ENCODE results near the gene PTPN18. TPM values are rescaled to one million over a fixed set of nuclear protein-coding genes. Genes with fewer than 3 reads are reported as not detected.

Gene PTPN18
- total RNA-seq, 1 donor from 2014 or later, result 26.0 TPM

DNA sequence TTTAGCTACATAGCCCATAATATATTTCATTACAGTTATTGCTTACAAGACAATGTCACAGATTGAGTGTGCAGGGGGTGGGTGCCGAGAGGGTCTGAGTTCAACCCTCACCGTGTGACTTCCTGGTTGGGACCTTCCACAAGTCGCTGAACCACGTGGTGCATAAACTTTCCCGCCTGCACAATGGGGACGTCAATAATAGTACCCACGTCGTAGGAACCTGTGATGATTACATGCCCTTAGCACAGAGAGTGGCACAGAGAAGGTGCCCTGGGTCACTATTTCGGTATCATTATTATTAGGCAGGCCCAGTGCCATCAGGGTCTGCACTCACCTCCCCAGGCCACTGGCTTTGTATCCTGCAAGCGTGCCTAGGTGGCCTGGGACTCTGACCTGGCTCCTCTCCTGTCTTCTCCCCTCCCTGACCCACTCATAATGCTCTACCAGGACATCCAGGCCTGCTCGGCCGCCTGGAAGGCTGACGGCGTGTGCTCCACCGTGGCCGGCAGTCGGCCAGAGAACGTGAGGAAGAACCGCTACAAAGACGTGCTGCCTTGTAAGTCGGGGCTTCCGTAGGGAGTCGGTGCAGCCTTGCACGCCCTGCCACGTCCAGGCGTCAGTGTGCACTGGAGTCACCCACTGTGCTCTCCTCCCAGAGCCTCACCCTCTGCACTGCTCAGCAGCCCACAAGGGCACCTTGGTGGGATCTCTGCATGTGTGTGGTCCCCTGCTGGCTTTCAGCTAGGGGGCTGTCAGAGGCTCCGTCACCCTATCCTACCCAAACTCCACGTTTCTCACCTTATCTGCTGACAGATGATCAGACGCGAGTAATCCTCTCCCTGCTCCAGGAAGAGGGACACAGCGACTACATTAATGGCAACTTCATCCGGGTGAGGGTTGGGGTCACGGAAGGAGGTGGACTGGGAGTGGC lies 2.8 kb downstream of the PTPN18 start:
- no peak for TF ChIP-seq POLR2AphosphoS5 (IDR thresholded peaks at IDR 0.05; ENCODE audit: insufficient read depth in 1 of 2, low read depth in 1 of 2)
- TF ChIP-seq, protein P1, sequence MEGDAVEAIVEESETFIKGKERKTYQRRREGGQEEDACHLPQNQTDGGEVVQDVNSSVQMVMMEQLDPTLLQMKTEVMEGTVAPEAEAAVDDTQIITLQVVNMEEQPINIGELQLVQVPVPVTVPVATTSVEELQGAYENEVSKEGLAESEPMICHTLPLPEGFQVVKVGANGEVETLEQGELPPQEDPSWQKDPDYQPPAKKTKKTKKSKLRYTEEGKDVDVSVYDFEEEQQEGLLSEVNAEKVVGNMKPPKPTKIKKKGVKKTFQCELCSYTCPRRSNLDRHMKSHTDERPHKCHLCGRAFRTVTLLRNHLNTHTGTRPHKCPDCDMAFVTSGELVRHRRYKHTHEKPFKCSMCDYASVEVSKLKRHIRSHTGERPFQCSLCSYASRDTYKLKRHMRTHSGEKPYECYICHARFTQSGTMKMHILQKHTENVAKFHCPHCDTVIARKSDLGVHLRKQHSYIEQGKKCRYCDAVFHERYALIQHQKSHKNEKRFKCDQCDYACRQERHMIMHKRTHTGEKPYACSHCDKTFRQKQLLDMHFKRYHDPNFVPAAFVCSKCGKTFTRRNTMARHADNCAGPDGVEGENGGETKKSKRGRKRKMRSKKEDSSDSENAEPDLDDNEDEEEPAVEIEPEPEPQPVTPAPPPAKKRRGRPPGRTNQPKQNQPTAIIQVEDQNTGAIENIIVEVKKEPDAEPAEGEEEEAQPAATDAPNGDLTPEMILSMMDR (IDR thresholded peaks at IDR 0.05), result no peak
- TF ChIP-seq POLR2A (IDR thresholded peaks at IDR 0.05), result no peak
- no peaks in the 10 kb centered on the region for H3K27me3 ChIP-seq
- H3K27ac ChIP-seq, result no peak overlapping the region
- H3K4me3 ChIP-seq, result no peak overlapping the region
- intact Hi-C loops (cut with DNase I), result no loop called here
- peak in 1 of 2 donors; percentile 72 for DNase-seq (ENCODE audit: extremely low spot score in 2 of 2)
- no peaks in the 10 kb centered on the region for H3K36me3 ChIP-seq
- H3K4me1 ChIP-seq, result peaks cover 26% of the 10 kb centered on the region
- no peaks in the 10 kb centered on the region for H3K9me3 ChIP-seq

DNA sequence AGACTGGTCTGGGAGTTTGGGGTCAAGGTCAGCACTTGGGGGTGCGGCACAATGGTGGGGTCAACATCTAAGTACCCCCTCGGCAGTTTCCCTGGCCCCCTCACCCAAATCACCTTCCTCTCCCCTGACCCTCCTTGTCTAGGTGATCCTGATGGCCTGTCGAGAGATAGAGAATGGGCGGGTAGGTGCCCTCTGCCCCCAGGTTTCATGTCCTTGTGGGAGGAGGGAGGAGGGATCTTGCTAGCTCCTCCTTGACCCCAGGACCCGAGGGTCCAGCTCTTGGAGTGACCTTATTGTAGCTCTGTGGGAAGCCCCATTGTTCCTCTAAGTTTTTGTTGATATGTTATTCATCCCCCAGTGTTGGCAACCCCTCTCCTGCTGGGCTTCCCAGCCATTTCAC lies 3.6 kb downstream of the PTPN18 start:
- no peak overlapping the region for H3K27ac ChIP-seq
- no peaks in the 10 kb centered on the region for H3K27me3 ChIP-seq
- peak; percentile 64 to 71 for DNase-seq (ENCODE audit: extremely low spot score in 2 of 2)
- intact Hi-C loops (cut with DNase I), result no loop called here
- no peak for TF ChIP-seq POLR2AphosphoS5 (IDR thresholded peaks at IDR 0.05; ENCODE audit: insufficient read depth in 1 of 2, low read depth in 1 of 2)
- TF ChIP-seq POLR2A (IDR thresholded peaks at IDR 0.05), result no peak
- TF ChIP-seq, protein P1 (IDR thresholded peaks at IDR 0.05), result no peak
- no peaks in the 10 kb centered on the region for H3K9me3 ChIP-seq
- peaks cover 18% of the 10 kb centered on the region for H3K4me1 ChIP-seq
- H3K36me3 ChIP-seq, result no peaks in the 10 kb centered on the region
- H3K4me3 ChIP-seq, result no peak overlapping the region

DNA sequence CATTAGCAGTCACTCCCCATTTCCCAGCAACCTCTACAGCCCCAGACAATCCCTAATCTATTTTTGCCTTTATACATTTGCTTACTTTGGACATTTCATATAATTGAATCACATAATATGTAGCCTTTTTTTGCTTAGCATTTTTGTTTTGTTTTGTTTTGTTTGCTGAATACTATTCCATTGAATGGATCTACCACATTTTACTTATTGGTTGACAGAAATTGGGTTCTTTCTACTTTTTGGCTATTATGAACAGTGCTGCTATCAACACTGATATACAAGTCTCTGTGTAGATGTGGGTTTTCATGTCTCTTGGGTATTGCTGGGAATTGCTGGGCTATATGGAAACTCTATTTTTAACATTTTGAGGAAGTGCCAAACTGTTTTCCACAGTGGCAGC lies 7.6 kb downstream of the PTPN18 start:
- intact Hi-C loops (cut with DNase I), result no loop called here
- Histone ChIP-seq H3K27ac (no peak overlapping the region), H3K4me1 (no peaks in the 10 kb centered on the region), H3K4me3 (no peak overlapping the region), H3K36me3 (no peaks in the 10 kb centered on the region), H3K9me3 (no peaks in the 10 kb centered on the region), H3K27me3 (no peaks in the 10 kb centered on the region)
- TF ChIP-seq, protein P1 (IDR thresholded peaks at IDR 0.05), result no peak
- no peak for DNase-seq (ENCODE audit: extremely low spot score in 2 of 2)

DNA sequence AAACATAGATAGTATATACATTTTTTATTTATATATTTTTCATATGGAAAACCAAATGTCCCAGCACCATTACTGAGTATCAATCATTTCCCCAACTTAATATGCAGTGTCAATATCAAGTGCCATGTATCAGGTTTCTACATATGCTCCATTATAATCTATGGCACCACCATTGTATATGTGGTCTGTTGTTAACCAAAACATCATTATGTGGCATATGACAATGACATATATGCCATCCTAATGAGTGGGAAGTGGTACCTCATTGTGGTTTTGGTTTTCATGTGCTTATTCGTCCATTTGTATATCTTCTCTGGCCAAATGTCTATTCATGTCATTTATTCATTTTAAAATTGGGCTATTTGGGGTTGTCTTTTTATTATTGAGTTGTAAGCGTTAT lies 9.2 kb downstream of the PTPN18 start:
- intact Hi-C loops (cut with DNase I), result no loop called here
- DNase-seq (ENCODE audit: extremely low spot score in 2 of 2), result no peak
- no peak overlapping the region for H3K4me3 ChIP-seq
- no peaks in the 10 kb centered on the region for H3K27me3 ChIP-seq
- H3K36me3 ChIP-seq, result no peaks in the 10 kb centered on the region
- no peaks in the 10 kb centered on the region for H3K9me3 ChIP-seq
- no peaks in the 10 kb centered on the region for H3K4me1 ChIP-seq
- no peak for TF ChIP-seq POLR2AphosphoS5 (IDR thresholded peaks at IDR 0.05; ENCODE audit: insufficient read depth in 1 of 2, low read depth in 1 of 2)
- no peak for TF ChIP-seq POLR2A (IDR thresholded peaks at IDR 0.05)
- TF ChIP-seq, protein P1 (IDR thresholded peaks at IDR 0.05), result no peak
- H3K27ac ChIP-seq, result no peak overlapping the region

DNA sequence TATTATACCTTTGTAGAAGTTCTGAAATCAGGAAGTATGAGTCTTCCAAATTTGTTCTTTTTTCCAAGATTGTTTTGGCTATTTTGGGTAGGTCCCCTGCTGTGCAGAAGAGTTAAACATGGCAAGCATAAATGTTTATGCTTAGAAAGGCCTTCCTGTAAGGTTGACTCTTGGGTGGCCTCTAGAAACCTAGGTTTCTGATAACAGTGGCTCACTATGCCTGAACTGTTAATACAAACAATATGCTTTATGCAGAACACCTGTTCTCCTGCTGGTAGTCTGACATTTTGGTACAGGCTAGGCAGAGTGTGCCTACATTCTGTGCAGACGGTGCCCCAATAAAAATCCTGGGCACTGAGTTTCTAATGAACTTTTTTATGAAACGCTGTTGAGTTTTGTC lies 10.1 kb downstream of the PTPN18 start:
- no peak for DNase-seq (ENCODE audit: extremely low spot score in 2 of 2)
- Histone ChIP-seq H3K27me3 (no peaks in the 10 kb centered on the region), H3K9me3 (no peaks in the 10 kb centered on the region), H3K27ac (no peak overlapping the region), H3K4me3 (no peak overlapping the region), H3K4me1 (peaks cover 5% of the 10 kb centered on the region), H3K36me3 (no peaks in the 10 kb centered on the region)
- intact Hi-C loops (cut with DNase I), result no loop called here
- TF ChIP-seq, protein P1 (IDR thresholded peaks at IDR 0.05), result no peak
- TF ChIP-seq POLR2A (IDR thresholded peaks at IDR 0.05), result no peak
- no peak for TF ChIP-seq POLR2AphosphoS5 (IDR thresholded peaks at IDR 0.05; ENCODE audit: insufficient read depth in 1 of 2, low read depth in 1 of 2)

All from vagina (tissue), 2 donors.